Fibroblast of gingiva (primary cell): ENCODE data around the gene CADPS2.
"Not testable (repeated sequence)": the region's sequence is repeated elsewhere in the genome, so short reads cannot be mapped to it uniquely, and the experiment has no call there.

Experiments used
- DNase-seq: peaks from one replicate; pipeline ENCODE4 v3.0.0-alpha.2; 2011; ENCODE audit warnings: low read depth

The CADPS2 gene

DNA sequence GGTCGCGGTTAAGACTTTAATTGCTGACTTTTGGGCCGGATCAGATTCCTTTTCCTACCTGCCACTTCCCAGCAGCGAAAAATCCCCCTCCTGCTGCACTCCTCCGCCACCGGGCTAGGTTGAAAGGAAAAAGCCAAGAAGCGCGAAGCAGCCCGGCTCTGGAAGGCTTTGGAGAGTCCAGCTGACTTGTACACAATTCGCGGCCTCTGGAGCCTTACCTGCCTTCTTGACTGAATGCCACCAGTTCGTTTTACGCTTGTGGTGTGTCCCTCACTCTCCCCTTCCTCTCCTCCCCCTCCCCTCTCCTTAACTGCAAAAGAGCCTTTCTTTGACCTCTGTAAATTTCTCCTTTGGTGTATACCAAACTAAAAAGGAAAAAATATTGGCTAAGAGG, 579.0 kb downstream of the CADPS2 start:
- no peak for DNase-seq

DNA sequence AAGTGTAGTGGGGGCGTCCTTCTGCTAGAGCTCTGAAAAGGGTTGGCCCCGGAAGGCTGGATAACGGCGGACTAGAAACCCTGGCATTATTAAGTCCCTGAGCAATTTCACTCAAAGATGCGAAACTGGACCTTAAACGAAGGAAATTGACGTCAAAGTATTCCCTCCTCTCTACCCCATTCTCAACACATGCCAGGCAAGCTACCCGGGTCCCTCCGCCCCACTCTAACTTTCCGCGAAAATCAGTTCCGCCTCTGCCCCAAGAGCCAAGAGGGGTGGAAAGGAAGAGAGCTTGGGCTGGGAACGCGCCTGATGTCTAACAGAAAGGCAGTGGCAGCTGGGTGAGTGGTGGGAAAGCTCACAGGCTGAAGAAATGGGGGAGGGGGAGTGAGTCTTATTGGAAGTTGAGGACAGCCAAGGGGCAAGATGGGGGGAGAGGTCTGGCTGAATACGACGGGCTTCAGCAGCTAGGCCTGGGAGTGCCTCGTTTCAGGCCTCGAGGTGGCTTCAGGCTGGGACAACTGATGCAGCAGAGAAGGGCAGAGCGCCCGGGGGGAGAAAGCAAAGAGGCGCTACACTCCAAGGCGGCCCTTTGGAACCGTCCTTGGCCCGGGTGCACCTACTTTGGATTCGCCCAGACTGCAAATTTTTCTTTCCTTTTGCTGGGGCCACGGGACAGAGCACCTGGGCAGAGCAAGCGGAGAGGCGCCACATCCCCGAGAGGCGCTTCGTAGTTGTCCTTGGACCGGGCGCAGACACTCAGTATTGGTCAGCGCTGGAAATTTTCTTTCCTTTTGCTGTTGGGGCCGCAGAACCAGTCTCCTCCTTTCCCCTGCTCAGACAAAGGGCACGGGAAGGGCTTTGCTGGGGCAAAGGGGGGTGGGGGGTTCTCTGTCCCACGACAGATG, 579.7 kb downstream of the CADPS2 start:
- no peak for DNase-seq

DNA sequence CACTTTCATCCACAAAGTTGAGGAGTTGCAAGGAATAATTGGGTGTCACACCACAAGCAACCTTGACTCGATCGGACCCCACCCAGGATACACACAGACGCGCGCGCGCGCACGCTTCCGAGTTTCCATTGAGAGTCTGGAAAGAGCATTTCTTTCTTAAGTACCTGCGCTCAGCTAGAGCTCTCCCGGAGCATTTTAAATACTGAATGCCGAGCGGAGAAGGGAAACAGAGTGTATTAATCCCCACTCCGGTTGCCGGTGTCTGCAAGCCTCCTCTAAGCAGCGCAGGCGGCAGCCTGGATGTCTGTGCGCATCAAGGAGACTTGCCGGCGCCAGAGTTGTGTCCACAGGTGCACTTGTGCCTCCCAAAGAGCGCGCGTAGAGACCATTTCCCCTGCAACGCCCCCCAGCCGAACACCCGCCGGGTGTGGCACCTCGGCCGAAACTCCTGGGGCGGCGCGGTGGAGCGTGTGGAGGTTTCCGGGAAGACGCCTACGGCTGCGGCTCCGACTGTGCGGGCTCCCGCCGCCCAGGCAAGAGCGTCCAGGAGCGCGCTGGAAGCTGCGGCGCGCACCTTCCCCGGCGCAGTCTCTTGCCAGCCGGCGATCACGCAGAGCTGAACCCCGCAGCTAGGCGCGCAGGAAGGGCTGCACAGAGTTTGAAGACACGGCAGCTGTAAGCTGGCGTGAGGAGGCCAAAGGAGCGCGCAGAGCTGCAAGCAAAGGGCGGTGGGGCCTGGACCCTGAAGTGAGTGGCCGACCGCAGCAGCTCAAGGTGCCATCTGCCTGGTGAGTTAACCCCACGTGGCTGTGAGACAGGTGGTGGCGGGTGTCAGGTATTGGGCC, 580.6 kb downstream of the CADPS2 start:
- no peak for DNase-seq

DNA sequence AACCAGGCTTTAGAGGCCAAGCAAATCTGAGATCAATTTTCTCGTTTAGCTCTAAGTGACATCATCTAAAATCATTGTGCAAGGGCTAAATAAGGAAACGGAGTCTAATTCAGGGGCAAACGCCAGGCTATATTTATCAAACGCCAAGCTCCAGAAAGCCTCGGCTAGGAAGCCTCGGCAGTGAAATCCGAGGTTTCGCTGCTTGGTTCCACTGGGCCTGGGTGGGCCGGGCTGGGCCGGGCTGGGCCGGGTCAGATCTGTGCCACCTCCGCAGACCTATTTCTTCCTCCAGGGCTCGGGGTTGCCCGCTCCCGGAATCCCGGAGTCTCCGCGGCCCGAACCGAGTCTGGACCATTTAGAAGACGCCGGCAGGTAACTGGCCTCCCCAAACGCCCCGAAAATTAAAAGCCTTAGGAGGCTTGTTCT, 581.3 kb downstream of the CADPS2 start:
- peak; percentile 36 for DNase-seq

DNA sequence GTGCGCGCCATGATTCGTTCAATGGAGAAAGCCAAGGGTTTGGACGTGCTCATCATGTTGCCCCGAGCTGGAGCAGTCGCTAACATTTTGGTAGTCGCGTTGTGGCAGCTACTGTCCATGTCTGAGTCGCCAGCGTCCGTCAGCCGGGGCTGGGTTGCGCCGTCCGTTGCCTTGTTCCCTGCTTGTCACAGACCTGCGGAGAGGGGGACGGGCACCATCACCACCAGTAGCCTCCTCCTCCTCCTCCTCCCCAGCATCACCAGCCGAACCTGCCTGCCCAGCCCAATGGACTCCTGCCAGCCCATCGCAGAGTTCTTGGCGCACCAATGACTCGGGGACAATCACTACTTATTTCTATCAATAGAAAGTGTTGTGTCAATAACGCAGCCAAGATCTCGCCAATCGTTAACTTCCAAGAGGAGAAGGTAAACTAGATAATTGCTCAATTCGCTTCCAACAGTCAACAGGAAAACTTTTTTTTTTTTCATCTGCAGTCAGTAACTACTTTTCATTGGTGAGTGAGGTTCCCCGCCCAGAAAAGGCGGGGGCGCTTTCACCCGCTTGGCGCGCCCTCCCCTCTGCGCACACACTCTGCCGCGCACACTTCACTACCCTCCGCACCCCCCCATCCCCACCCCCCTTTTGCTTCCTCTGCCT, 581.8 kb downstream of the CADPS2 start, which contains the start of gene FEZF1:
Gene FEZF1, minus strand, starts transcription at position 432 of the 657 bp plus-strand sequence. Its CDS starts 313 bp downstream, at position 119.
- no peak for DNase-seq

DNA sequence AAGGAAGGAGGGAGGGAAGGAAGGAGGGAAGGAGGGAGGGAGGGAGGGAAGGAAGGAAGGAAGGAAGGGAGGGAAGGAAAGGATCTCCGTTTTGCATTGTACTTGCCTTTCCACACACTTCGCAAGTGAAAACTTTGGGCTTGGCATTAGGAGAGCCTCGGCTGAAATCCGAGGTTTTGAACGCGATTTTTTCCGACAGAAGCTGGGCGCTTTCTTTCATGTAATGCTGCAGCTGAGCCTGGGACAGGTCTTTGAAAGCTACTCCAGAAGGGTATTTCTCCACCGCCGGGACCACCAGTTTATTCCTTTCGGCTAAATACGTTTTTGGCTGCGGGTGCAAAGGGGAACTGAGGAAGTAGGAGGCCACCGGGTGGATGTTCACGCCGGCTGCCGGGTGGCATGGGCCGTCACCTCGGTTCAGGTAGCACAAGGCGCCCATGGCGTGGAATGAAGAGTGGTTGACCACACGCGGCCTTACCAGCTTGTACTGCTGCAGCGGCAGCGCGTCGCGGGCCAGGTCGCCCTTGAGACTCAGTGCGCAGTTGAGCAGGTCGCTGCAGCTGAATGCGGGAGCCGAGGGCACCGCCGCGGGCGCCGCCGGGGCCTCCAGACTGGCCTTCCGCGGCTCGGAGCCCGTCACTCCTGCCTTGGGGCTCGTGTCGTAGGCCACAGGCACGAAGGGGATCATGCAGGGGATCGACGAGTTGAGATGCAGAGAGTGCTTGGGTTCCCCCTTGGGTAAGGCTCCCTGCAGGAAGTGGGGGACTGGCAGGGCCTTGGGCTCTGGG, 582.5 kb downstream of the CADPS2 start:
- no peak for DNase-seq

DNA sequence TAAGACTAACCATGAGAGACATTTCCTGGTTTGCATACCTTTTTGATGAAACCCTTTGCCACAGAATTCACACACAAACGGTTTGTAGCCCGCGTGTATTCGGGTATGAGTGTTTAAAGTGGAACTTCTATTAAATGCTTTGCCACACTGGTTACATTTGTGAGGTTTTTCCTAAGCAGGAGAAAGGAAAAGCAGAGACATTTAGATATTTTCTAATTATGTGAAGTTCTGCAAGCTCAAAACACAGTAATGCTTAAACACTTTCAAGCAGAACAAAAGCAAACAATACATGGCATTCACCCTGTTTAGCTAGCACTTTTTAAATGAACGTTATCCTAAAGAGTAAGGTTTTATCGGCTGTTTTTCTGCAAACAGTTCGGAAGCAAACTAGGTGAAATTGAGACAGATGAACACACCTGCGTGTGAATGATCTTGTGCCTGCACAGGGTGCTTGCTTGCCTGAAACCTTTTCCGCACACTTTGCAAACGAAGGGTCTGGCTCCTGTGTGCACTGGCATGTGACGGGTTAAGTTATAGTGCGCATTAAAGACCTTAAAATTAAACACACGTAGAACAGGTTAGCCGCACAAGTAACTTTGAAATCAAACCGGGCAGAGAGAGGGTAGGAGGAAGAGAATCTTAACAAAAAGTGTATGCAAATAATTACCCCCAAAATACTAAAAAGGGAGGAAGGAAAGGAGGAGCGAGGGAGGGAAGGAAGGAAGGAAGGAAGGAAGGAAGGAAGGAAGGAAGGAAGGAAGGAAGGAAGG, 583.3 kb downstream of the CADPS2 start:
- no peak for DNase-seq

DNA sequence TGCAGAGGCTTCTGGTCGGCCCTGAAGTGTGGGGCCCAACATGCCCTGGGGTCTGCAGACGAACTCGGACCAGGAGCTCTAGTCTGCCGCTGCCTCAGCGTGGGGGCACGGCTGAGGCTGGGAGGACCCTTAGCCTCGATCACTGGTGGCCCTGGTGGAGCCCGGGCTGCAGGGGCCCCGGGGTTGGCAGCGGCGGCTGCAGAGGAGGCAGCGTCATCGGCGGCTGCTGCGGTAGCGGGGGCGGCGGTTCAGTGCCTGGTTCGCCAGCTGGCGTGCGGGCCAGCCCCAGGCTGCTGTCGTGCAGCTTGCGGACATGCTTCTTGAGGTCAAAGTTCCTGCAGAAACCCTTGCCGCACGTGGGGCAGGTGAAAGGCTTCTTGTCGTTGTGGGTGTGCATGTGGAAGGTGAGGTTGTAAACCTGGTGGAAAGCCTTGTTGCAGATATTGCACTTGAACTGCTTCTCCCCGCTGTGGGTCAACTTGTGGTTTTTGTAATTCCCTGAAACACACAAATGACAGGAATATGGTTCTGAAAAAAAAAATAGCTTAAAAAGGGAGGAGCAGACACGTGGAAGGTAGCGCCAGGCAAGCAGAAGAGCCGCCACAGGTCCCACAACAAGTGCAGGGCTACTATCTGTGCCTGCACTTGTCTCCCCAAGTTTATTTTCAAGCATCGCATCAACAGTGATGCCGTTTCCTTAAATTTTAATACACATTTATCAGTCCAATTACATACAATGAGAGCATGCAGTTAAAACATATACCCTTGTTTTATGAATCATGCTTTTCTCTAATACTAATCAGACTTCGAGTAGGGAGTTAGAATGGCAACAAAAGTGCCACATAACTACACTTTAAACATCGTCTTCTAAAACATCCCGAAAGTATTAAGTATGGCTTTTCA, 584.2 kb downstream of the CADPS2 start:
- DNase-seq = no peak

DNA sequence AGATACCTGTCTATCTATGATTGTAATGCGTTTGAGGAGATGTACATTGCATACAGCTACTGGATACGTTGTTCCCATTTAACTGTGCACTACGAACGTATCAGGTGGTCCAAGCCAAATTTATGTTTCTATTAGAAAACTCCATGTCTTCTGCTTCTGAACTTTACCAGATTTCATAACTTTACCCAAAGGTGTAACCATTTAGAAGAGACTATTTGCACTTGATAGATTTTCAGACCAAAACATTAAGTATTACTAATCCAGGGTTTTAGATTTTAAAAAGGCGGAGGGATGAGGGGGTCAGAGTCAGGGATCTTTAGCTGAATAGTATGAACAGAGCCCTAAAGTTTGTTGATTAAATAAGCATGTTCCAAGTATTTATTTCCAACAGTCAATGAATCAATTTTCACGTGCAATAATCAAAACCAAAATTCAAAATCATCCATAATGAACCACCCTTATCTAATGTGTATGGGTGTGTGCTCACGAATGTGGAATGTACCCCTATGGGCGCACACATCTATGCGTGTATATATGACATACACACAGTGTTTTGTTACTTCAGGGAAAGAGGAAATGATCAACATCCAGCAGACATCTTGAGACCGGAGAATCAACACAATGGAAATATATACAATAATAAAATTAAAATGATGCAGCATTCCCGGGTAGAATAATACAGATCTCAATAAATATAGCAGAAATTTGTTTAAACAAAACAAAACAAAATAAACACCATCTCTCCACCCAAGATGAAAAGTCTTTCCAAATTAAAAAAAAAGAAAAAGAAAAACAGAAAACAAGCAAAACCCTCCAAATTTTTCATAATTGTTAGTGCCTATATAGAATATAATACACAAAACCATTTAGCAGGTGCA, 585.1 kb downstream of the CADPS2 start:
- DNase-seq = no peak

DNA sequence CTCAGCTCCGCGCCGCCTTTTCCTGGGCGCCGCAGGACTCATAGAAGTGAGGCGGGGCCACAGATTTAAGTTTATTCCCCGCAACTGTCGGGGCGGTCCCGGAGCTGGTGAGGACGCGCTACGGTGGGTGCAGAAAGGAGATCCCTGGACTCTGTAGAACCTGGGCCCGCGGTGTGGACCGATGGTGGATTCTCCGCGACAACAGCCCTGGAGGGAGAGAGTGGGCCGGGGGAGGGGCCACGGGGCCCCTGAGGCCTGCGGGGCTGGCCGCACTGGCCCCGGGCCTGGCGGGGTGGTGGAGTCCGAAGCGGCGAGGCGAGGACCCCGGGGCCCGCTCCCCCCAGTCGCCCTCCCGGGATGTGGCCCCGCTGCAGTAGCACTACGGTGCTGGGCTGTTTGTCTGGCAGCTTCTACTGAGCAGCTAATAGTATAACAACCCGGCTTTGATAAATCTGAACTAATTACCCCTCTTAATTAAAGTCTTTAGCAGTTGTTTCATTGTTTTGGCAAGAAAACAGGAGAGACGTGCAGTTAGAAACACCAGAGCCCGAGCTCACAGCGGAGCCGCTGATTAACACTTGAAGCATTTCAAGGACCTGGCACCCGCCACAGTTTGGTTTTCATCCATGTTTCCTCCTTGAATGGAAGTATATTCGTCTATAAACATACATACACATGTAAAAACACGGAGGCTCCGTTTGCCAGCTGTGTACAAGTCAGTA, 585.9 kb downstream of the CADPS2 start:
- no peak for DNase-seq

DNA sequence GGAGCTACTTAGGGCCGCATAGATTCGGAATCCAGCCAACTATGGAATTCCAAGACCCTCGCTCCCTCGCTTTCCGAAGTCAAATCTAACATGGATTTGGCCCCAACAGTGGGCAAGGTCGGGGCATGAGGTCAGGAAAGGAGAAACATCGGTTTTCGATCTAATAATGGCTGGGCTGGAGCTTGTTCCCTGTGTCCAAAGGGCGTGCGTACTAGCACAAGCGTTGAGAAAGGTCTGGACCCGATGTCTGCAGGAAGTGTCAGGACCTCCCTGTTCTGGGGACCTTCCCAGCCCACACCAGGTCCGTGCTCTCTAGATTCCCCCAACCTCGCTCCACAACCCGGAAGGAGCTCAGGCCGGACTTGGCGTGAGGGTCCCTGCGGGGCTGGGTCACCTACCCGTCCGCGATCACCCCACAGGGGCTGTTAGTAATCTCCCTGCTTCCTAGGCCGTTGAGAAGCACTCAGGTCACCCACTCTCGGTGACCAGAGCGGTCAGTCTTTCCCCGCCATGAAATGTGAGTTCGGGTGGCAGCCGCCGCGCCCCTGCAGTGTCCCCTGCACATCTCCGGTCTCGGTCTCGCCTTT, 586.5 kb downstream of the CADPS2 start:
- no peak for DNase-seq

DNA sequence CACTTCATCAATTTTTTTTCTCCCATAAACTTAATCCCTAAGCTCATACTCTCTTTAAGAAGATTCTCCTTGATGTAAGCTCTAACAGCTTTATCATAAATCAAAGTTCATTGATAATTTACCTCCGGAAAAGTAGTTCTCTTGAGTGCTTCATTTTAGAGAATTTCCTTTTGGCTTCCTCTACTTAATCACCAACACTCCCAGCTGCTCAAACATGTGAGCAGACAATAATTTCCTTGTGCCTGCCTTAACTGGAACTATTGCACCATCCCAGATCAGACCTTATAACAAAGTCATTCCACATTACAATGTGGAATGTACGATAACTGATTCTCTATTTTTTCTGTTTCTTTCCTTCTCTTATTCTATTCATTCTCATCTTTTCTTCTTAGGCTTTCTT, 587.6 kb downstream of the CADPS2 start:
- no peak for DNase-seq

DNA sequence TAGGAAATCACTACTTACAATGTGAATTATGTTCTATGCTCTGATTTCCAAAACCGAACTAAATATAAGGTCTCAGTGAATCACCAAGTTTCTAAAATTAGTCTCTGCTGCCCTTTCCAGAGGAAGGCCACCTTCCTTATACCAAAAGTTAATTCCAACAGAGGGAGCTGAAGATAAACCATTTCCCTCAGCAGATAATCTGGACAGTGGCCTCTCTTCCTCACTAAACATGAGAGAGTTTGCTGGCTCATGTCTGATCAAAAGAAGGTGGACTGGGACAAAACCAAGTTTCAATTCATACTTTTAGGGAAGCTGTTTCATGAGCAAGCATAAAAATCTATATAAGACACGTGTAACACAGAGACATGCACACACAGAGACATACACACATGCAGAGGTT, 588.1 kb downstream of the CADPS2 start:
- DNase-seq = no peak

DNA sequence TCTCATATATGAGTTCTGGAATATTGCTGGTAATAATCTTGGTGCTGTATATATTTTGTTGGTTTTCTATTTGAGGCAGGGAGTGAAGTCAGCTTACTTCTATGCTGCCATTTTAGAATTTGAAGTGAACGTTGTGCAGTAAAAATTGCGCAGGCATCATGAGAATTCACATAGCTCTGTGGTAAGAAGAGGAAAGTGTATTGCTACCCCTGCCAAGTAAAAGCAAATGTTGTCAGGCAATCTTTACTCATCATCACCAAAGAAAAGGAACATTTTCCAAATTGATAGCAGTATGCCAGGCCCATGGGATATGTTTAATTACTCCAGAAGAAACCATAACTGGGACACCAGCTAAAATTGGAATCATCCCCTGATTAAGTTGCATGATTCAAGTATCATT, 595.1 kb downstream of the CADPS2 start:
- DNase-seq = no peak

DNA sequence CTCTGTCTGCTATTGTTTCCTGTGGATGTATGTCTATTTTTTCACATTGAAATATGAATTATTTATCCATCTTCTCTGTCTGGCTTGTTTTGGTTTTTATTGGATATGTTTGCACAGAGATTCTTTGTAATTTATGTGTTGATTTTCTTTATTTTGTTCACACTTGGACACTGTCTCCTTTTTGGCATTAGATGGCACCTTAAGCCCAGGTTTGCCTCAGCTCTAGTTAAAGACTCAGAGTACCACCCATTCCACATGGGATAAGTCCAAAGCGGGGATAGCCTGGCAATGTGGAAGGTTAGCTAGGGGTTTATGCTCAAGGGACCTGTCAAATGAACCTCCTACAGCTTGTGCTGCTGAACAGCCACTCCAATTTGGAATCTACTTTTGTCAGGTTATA, 595.8 kb downstream of the CADPS2 start:
- no peak for DNase-seq

DNA sequence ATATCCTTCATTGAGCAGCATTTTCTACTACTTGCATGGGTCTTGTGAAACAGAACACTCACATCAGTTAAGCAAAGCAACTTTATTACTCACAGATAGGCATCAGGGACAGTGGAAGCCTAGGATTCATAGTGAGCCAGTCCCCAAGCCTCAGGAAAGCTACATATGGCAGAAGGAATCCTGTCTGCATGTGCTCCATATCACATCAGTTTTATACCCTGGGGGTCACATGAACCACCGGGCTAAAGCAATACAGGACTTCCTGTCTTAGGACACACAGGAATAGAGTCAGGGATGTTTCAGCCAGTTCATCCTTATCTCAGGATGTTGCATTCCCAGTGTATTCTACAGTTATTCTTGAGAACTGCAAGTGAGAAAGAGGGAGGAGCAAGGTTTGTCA, 596.8 kb downstream of the CADPS2 start:
- DNase-seq = no peak

DNA sequence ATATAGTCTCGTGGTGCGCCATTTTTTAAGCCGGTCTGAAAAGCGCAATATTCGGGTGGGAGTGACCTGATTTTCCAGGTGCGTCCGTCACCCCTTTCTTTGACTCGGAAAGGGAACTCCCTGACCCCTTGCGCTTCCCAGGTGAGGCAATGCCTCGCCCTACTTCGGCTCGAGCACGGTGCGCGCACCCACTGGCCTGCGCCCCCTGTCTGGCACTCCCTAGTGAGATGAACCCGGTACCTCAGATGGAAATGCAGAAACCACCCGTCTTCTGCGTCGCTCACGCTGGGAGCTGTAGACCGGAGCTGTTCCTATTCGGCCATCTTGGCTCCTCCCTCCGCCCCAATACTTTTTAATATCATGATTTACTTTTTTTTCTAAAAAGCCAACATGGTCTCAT, 601.7 kb downstream of the CADPS2 start:
- not testable (repeated sequence) for DNase-seq

DNA sequence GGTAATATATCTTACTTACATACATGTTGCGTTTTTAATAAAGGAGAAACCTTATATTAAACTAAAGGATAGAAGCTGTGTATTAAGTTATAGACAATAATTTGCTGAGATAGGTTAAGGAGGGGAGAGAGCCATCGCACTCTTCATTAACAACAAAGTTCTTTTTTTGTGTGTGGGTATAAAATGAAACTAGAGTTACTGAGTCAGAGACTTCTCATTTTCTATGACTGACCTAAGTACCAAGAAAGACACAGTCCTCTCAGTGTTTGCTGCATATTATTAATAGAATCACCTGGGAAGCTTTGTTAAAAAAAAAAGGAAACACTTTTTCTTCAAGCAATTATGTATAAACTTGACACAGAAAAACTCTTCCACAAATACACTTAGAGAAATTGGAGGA, 613.1 kb downstream of the CADPS2 start:
- DNase-seq = no peak
